Measurements from ENCODE around the gene TMEM269.
A peak's percentile ranks its signal among the peaks of the same experiment; 100 is the strongest.

Gene TMEM269

GRCh38 chr1:42822800-42823392, 38.1 kb downstream of the TMEM269 start:
- DNase-seq (ENCODE audit: low spot score) = no peak

- no peak for DNase-seq (ENCODE audit: low spot score)
These were observed 39.8 kb downstream of the TMEM269 start for GRCh38 chr1:42824481-42825035.

GRCh38 chr1:42825036-42825851, 40.5 kb downstream of the TMEM269 start:
- no peak for DNase-seq (ENCODE audit: low spot score)

- no peak for DNase-seq (ENCODE audit: low spot score)
These were observed 45.8 kb downstream of the TMEM269 start for GRCh38 chr1:42830631-42831030.

GRCh38 chr1:42831273-42831672, 46.5 kb downstream of the TMEM269 start:
- DNase-seq (ENCODE audit: low spot score) = no peak

GRCh38 chr1:42832641-42833240, 48.0 kb downstream of the TMEM269 start:
- no peak for DNase-seq (ENCODE audit: low spot score)

GRCh38 chr1:42833981-42834380, 49.2 kb downstream of the TMEM269 start:
- no peak for DNase-seq (ENCODE audit: low spot score)

- no peak for DNase-seq (ENCODE audit: low spot score)
These were observed 50.0 kb downstream of the TMEM269 start for GRCh38 chr1:42834803-42835202.

GRCh38 chr1:42835422-42835821, 50.6 kb downstream of the TMEM269 start:
- DNase-seq (ENCODE audit: low spot score) = no peak

GRCh38 chr1:42837709-42838108, 52.9 kb downstream of the TMEM269 start:
- DNase-seq (ENCODE audit: low spot score) = no peak

- DNase-seq (ENCODE audit: low spot score) = no peak
These were observed 53.8 kb downstream of the TMEM269 start for GRCh38 chr1:42838482-42839190.

- no peak for DNase-seq (ENCODE audit: low spot score)
These were observed 56.2 kb downstream of the TMEM269 start for GRCh38 chr1:42841010-42841409.

- no peak for DNase-seq (ENCODE audit: low spot score)
These were observed 56.8 kb downstream of the TMEM269 start for GRCh38 chr1:42841440-42842147.

- no peak for DNase-seq (ENCODE audit: low spot score)
These were observed 59.9 kb downstream of the TMEM269 start for GRCh38 chr1:42844592-42845140.

GRCh38 chr1:42845193-42845592, 60.4 kb downstream of the TMEM269 start:
- DNase-seq (ENCODE audit: low spot score) = no peak

- DNase-seq (ENCODE audit: low spot score) = no peak
These were observed 61.1 kb downstream of the TMEM269 start for GRCh38 chr1:42845866-42846256.

GRCh38 chr1:42846257-42847110, 61.7 kb downstream of the TMEM269 start, which contains the start of gene ZNF691:
TSS of gene ZNF691 (plus strand) at chr1:42846613. CDS start at chr1:42849659, 3,046 bp downstream.
- peak; percentile 98 for DNase-seq (ENCODE audit: low spot score)

GRCh38 chr1:42847111-42847595, 62.4 kb downstream of the TMEM269 start:
- peak; percentile 43 for DNase-seq (ENCODE audit: low spot score)

GRCh38 chr1:42847721-42848460, 63.1 kb downstream of the TMEM269 start:
- DNase-seq (ENCODE audit: low spot score) = no peak

Data from NAMALWA (cell line).